HEK293 (cell line): ENCODE results near the gene PLD6.

Source experiments
- TCF7L2 ChIP-seq: IDR thresholded peaks from 2 replicates; pipeline ENCODE4 v1.6.1; 2011; ENCODE audit warnings: low read depth, mild to moderate bottlenecking, inconsistent platforms, low read length, moderate library complexity, borderline replicate concordance
- ZNF776 ChIP-seq: fragments of 450-650 bp; formaldehyde crosslinking; IDR thresholded peaks from 2 replicates; pipeline ENCODE4 v1.5.0; 2017; ENCODE audit warnings: missing biosample characterization, missing genetic modification characterization, borderline replicate concordance

GRCh38 chr17:17204635-17205231 lies 1.4 kb downstream of the PLD6 start:
- TF ChIP-seq ZNF776 (tag by site-specific recombination) (no peak), TCF7L2 (no peak)
